Left hindlimb (tissue), 1 donor: ENCODE results near the gene DYNC1H1.

ENCODE experiments used
- DNase-seq: peaks from one replicate; pipeline ENCODE4 v3.0.0-alpha.2; 2018

Gene DYNC1H1

DNA sequence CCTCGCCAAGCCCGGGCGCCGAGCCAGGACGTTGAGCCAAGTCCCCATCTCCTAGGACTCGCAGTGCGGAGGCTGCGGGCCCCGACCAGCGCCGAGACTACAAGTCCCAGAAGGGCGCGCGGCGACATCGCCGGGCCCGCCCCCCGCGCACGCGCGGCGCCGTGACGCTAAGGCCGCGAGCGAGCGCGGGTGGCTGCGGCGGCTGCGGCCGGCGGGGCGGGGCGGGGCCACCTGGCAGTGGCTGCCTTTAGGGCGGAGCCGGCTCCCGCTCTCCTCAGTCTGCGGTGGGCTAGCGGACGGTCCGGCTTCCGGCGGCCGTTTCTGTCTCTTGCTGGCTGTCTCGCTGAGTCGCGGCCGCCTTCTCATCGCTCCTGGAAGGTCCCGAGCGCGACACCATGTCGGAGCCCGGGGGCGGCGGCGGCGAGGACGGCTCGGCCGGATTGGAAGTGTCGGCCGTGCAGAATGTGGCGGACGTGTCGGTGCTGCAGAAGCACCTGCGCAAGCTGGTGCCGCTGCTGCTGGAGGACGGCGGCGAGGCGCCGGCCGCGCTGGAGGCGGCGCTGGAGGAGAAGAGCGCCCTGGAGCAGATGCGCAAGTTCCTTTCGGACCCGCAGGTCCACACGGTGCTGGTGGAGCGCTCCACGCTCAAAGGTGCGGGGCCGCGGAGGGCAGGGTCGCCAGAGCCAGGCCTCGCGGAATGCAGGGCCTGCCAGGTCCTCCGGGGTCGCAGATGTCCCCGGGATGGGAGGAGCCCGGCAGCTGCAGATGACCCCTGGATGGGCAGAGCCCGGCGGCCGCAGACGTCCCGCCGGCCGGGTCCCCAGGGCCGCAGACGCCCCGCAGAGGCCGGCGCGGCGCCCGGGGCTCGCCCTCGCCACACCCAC is at the start of gene DYNC1H1:
Gene DYNC1H1 (plus strand): TSS at position 277 of the 884 bp plus-strand sequence. CDS start 119 bp downstream, at position 396.
- peak; percentile 96 for DNase-seq

DNA sequence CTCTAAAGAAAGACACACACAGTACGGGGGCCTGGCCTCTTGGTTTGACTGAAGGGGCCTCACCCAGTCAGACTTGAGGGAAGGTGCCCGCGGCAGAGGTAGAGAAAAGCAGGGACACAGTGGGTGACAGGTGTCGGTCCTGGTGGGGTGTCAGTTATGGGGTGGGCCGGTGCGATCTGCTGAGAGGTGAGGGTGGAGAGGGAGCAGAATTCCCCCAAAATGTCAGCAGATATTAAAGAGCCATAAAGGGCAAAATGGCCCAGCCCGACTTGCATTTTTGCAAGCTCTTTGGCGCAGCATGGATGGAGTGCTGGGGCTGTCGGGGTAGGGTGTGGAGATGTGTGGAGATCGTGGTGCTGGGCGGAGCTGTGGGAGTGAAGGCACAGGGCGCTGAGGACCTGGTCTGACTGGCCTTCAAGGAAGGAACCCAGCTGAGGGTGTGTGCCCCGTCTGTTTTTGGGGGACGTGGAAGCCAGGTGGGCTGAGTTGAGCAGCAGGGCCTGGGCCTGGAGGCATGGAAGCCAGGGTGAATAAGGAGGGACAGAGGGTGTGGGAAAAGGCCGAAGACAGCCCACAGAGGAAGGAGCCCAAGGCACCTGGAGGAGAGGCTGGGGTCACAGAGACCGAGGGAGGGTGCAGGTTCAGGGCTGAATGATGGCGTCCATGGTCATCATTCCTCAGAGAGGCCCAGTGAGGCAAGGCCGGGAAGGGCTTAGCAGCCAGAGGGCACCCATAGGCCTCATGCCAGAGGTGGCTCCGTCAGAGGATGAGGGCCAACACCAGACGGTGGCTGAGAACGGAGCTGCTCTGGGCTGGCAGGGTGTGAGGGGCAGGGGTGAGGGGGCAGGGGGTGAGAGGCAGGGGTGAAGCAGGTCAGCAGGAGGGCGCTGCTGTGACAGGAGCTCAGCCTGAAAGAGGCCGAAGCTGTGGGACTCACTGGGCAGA is 48.2 kb upstream of the DYNC1H1 start:
- DNase-seq = no peak

DNA sequence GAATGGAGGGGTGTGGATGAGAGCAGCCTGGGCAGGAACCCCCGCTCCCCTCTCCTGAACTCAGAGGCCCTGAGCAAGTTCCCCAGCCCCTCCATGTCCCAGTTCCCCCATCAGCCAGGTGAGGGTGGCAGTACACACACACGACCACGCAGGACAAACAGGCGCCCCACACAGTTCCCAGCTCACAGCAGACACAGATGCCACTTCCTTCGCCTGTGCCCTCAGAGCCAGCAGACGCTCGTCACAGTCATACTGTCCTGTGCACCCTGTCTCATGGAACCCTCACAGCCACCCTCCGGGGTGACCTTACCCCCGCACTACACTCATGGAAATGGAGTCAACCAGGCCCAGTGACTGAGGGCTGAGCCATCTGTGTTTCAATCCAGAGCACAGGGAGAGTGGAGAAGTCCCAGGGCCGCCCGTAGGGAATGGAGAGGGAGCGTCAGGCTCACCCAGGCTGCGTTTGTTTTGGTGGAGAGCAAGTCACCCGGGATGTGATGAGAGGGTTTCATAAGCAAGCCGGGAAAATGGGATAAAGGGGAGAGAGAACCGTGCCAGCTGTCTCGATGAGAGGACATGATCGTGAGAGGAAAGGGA is 47.5 kb upstream of the DYNC1H1 start:
- no peak for DNase-seq

DNA sequence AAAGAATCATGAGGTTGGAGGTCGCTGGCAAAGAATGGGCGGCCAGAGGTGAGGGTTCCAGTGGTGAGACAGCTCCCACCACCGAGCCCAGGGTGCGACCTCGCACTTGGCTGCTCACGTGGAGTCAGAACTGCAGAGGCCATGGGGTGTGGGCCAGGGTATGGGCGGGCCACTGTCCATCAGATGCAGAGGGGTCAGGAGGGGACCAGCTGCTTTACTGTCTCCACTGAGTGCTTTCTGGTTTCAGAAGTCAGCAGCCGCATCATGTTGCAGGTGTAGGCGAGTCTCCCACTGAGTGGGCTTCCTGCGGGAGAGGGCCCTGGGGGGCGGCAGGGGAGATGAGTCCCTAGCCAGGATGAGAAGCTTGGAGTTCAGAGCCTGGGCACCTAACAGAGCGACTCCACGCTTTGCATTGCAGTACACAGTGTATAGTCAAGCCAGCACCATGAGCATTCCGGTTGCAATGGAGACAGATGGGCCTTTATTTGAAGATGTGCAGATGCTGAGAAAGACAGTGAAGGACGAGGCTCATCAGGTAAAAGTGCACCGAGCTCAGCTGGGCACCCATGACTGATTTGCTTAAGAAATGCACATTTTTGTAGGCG is 46.9 kb upstream of the DYNC1H1 start:
- no peak for DNase-seq

DNA sequence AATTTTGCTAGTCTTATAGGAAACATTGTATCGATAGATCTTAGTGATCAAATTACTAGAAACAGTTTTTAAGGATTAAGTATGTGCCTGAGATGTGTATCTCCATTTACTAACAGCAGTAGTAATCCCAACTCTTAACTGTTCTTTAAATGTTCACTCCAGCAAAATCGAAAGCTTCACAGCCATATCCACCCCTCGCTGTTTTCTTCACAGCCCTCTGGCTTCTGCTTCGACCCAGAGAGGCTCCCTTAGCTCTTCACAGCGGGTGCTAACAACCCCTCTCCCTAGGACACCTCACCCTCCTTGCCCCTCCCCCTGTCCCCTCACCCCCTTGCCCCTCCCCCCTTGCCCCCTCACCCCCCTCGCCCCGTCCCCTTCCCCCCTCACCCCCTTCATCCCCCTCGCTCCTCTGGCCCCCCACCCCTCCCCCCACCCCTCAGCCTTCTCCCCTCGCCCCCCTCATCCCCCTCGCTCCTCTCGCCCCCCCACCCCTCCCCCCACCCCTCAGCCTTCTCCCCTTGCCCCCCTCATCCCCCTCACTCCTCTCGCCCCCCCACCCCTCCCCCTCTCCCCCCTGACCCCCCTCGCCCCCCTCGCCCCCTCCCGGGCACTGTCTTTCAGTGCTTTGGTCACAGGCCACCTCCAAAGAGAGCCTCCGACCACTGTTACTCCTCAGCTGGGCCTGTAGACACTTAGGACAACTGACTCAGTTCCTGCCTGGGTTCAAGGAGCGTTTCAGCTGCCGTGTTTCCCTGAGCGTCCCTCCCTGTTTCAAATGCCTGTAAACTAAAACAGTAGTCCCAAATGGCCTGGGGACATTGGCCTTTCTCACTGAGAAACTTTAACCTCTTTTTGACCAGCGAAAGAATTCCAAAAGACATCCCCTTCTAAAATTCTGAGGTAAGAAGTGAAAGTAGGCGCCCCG is 46.0 kb upstream of the DYNC1H1 start:
- DNase-seq = no peak

DNA sequence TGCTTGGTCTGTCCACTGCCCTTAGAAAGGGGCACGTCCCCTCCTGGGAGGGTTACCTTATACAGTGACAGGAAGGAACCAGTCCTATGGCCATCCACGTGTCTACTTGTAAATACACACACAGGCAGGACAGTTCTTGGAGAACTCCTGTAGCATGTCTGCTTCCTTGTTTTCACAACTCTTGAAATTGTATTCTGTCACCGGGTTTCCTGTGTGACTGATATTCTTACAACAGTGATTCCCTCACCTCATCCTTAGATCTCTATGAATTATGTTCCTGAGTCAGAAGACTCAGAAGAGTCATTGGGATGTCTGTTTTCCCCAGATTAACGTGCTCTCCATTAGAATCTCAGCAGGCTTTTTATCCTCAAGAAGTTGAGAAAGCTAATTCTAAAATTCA is 44.1 kb upstream of the DYNC1H1 start:
- no peak for DNase-seq

DNA sequence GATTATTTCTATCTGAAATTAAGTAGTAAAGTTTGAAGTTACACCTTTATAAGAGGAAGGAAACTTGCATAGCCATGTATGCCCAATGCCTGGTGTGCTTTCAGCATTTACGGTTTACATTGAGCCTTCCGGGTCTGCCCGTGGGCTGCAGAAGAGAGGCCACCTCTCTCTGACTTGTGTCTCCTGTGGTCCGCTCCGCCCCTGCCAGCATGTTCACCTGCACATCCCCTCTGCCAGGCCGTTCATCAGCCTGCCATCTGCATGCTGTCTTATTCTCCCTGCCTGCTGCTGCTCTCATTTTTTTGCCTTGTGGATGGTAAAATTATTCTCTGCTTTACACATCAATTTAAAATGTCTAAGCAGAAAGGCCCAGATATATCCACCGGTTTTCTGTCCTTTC is 41.5 kb upstream of the DYNC1H1 start:
- DNase-seq = no peak

DNA sequence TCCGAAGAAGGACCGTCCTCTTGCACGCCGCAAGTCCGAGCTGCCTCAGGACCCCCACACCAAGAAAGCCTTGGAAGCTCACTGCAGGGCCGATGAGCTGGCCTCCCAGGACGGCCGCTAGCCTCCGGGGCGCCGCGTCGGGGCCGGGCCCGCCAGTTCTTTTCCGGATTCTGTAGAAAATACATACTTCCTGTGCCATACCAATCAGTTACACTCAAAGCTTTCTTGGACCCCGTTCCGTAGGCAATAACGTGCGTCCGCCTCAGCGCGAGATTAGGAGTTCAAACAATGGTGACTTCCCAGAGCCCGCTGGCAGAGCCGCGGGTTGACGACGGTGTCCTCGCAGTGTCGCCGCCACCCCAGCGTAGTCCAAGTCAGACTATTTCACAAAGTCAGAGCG is 39.2 kb upstream of the DYNC1H1 start:
- DNase-seq = no peak

DNA sequence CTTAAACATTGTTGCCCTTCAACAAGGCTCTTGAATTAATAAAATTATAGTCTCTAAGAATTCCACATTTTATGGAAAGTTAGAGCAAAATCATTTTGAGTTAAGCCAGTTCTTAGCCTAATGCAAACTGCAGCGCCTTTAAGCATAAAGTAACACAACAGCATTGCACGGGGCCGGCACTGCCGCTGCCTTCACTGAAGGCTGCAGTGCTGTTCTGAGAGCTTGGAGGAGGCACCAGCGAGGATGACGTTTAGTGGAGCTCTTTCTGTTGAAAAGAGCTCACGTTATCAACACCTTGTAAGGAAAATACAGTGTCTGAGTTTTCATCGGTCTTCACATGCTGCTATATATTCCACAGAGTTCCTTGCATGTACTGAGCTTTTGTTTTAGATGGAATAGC is 38.3 kb upstream of the DYNC1H1 start:
- DNase-seq = no peak

DNA sequence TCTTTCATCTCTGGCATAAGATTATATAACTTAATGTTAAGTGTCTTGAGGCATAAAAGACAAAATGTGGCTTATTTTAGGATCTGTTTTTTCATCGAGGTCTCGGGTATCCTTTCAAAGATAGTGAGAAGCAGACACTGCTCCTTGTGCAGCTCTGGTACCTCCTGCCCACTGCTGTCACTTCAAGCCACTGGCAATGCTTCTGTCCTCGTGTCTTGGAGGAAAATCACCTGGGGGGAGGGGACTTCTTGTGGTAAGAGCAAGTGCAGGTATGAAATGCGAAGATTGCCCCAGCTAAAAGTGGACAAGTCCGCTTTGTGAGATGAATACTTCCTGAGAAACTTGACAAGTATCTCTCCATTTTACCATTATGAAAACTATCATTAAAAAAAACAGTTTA is 37.8 kb upstream of the DYNC1H1 start:
- DNase-seq = no peak

DNA sequence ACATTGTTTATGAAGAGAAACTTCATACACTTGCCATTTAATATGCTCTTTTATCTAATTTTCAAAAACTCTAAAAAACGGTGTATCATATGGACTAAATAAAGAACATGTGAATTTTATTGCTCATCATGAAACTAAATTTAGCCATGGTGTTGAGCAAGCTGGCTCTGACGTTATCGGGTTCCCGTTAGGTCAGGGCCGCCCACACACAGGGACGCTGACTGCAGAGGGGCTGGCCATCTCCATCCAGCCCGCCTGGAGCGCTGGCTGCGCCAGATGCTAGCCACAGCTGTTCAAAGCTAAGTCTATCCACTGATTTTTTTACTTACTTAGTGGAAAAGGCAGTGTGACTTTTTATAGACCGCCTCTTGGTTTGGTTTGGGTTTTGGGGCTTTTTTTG is 36.5 kb upstream of the DYNC1H1 start:
- DNase-seq = peak; percentile 87

DNA sequence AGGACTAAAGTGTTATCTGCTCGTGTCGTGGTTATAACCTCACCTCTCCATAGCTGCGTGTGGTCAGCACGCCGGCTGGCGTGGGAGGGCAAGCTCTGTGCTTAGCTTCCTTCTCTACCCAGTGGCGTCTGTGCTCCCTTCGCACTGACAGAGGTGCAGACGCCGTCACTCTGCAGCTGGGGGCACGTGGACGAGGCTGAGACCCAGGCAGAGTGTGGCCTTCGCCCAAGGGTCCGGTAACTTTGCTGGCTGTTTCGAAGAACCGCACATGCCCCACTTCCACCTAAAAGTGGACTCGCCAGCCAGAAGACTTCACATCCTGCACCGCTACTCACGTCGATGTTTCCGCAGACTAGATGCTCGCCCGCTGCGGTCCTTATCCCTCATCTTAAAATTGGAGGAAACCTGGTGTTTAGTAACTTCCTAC is 35.9 kb upstream of the DYNC1H1 start:
- no peak for DNase-seq

DNA sequence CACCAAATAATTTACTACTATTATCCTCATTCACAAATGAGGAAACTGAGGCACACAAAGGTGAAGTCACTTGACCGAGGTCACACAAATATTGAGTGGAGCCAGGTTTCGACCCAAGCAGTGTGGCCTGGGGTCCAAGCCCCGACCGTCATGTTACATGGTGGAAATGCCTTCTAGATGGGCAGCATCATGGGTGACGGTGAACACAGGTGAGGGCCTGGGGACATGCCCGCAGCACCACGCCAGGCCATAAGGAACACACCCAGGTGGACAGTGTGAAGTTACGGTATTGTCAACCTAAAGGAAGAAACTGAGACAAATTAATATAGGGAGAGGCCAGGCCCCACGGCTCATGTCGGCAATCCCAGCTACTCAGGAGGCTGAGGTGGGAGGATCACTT is 35.3 kb upstream of the DYNC1H1 start:
- no peak for DNase-seq

DNA sequence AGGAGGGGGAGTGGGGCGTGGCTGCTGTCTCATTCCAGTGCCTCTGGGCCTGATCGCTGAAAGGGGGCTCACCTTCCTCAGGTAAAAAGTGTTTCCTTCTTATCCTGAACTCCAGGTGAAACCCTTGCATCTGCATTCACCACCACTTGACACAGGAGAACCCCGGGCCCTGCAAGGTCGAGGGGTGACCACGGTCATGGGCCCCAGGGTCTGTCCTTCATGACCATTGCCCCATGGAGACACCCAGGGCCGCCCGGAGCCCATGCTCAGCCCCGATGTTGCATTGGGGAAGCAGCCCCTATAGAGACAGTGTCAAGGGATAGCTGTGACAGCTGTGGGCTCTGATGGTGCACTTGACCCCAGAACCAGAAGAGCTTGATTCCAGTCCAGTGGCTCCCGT is 34.4 kb upstream of the DYNC1H1 start:
- DNase-seq = no peak

DNA sequence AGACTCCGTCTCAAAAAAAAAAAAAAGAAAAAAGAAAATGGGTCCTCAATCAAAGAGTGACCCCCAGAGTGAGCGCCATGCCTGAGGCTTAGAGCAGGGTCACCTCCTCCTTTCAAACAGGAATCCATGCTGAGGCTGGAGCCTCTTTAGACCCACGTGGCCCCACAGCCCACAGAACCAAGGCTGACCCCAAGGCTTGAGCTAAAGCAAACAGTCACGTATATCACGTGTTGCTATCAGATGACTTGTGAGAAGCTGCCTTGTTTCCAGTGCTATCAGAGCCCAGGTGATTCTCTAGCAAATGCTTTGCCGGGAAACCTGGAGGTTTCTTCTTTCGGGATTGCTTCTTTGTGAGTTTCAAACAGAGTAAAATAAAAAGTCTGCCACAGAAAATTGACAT is 31.7 kb upstream of the DYNC1H1 start:
- DNase-seq = no peak

DNA sequence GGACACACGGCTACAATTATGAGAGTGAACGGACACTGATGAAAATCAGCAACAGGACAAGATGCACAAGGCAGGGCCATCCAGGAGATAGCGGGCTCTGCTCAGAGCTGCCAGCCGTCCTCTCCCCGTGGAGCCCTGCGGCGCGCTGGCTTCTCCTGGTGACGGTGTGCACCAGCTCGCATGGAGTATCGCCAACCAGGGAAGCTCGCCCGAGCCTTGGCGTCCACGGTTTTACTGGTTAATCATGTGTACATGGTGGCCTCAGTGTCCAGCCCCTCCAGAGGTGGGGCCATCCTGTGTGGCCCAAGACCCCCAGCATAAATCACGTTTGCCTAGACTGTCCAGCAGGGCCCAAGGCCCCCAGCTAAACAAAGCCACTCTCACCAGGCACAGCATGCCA is 31.2 kb upstream of the DYNC1H1 start:
- no peak for DNase-seq

DNA sequence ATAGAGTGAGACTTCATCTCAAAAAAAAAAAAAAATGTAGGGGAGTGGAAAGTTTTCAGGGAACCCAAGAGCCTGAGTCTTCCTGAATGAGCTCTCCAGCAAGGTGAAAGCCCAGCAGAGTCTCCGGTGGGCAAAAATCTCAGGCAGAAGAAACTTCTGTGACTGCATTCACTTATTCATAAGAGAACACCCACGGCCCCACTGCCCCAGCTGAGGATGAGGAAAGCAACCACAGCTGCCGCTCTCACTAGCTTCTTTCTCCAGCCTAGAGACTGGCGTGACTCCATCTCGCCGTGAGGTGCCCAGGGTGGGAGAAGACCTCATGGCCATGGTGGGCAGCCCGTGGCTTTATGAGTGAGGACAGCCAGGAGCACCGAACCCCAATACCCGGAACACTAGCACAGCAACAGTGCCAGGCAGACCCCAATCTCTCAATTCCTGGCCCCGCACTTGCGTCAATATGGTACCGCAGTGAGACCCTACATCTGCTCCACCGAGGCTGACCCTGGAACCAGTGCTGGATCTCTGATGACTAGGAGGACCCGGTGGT is 29.7 kb upstream of the DYNC1H1 start:
- no peak for DNase-seq

DNA sequence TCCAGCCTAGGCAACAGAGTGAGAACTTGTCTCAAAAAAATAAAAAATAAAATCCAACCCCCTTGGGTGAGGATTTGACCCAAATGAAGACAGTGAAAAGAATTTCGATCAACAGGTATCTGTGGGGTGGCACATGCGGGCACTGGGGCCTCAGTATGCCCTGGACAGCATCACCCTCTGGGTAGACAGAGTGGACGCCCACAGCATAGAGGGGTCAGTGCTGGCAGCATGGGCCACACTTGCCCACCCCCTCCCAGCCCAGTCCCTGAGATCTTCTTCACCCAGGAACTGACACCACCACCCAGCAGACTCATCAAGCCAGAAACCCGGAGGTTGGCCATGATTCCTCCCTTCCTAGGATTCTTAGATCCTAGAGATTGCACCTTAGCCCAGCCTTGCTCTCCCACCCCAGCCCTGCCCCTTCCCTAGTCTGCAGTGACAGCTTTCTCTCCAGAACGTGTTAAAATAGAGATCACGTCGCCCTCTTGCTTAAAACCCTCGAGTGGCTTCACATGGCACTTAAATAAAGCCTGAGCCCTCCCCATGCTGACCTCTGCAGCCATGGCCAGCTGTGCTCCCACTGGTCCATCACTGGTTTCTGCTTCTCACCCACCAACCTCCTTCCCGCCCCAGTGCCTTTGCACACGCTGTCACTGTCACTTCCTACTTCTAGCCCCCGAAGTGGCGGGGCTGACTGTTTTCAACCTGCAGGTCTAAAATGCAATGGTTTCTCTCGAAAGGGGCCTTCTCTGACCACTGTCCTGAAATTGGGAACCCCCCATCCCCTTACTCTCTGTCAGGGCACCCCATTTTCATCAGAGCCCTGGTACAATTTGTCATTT is 26.2 kb upstream of the DYNC1H1 start:
- no peak for DNase-seq

DNA sequence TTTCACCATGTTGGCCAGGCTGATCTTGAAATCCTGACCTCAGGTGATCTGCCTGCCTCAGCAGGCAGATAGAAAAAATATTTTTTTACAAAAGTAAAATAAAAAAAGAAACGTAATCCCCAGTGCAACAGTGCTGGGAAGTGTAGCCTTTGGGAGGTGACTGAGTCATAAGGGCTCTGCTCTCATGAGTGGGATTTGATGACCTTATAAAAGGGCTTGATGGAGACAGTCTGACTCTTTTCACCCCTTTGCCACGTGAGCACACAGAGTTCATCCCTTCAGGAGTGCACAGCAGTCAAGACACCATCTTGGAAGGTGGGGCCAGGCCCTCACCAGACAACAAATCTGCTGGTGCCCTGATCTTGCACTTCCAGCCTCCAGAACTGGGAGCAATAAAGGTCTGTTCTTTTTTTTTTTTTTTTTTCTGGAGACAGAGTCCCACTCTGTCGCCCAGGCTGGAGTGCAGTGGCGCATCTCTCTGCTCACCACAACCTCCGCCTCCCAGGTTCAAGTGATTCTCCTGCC is 24.7 kb upstream of the DYNC1H1 start:
- DNase-seq = no peak

DNA sequence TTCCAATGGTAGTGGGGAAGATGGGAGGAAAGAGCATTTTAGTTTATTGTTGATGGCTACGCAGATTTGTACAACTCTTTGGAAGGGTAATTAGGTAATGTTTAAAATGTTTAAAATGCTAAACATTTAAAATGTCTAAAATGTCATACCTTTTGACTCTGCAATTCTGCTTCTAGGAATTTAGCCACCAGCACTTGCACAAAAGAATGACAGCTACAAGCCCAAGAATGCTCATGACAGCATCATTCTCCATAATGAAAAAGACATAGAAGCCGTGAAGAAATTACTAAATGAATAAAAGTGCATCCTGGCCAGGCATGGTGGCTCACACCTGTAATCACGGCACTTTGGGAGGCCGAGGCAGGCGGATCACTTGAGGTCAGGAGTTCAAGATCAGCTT is 19.9 kb upstream of the DYNC1H1 start:
- no peak for DNase-seq
